Memory B cell (primary cell): ENCODE measurements around the gene RARA.
A peak's percentile ranks its signal among the peaks of the same experiment; 100 is the strongest.

Experiments
- ATAC-seq: fragments of 150-1000 bp; cut with Tn5 transposase; 2 replicates; pipeline ENCODE4 v1.10.0; 2021; ENCODE audit warnings: low read depth, mild to moderate bottlenecking, moderate library complexity
- DNase-seq, 2 donors: peaks; one replicate each; pipeline ENCODE4 v3.0.0; 2022; ENCODE audit warnings: low spot score in 2 of 2
- H3K27ac Mint-ChIP-seq: one replicate; pipeline ENCODE4 v1.8.0; 2022; ENCODE audit warnings: mild to moderate bottlenecking, moderate library complexity, mixed read lengths
- H3K27me3 Mint-ChIP-seq: one replicate; pipeline ENCODE4 v1.8.0; 2022; ENCODE audit warnings: mixed read lengths
- H3K36me3 Mint-ChIP-seq: one replicate; pipeline ENCODE4 v1.8.0; 2022; ENCODE audit warnings: mild to moderate bottlenecking, mixed read lengths
- H3K4me1 Mint-ChIP-seq: one replicate; pipeline ENCODE4 v1.8.0; 2022; ENCODE audit warnings: mixed read lengths
- H3K4me3 Mint-ChIP-seq: one replicate; pipeline ENCODE4 v1.8.0; 2022; ENCODE audit warnings: mild to moderate bottlenecking, moderate library complexity, mixed read lengths
- H3K9me3 Mint-ChIP-seq: one replicate; pipeline ENCODE4 v1.8.0; 2022; ENCODE audit warnings: mixed read lengths

The RARA gene

GRCh38 chr17:40309031-40309948 lies at the start of gene RARA:
Gene RARA, plus strand, starts transcription at chr17:40309180. Its CDS starts 22,039 bp downstream, at chr17:40331219.
- Mint-ChIP-seq H3K9me3 (no peaks in the 10 kb centered on the region), H3K27ac (peak within 1 kb of the TSS; percentile 22)

GRCh38 chr17:40259505-40259904 lies 49.5 kb upstream of the RARA start:
- H3K9me3 Mint-ChIP-seq: no peaks in the 10 kb centered on the region
- H3K4me3 Mint-ChIP-seq: no peak overlapping the region
- H3K27me3 Mint-ChIP-seq: no peaks in the 10 kb centered on the region
- H3K4me1 Mint-ChIP-seq: no peaks in the 10 kb centered on the region
- DNase-seq: no peak
- no peak overlapping the region for H3K27ac Mint-ChIP-seq
- no peak for ATAC-seq
- H3K36me3 Mint-ChIP-seq: peaks cover 22% of the 10 kb centered on the region

More at GRCh38 chr17:40309031-40309948, at the start of gene RARA:
- no peaks in the 10 kb centered on the region for H3K27me3 Mint-ChIP-seq
- peak; percentile 72 for ATAC-seq
- no peak within 1 kb of the TSS for H3K4me3 Mint-ChIP-seq
- no peaks in the 10 kb centered on the region for H3K36me3 Mint-ChIP-seq
- no peak for DNase-seq
- H3K4me1 Mint-ChIP-seq: peaks cover 39% of the 10 kb centered on the region

GRCh38 chr17:40260528-40260927 lies 48.5 kb upstream of the RARA start:
- Mint-ChIP-seq H3K4me3 (no peak overlapping the region), H3K4me1 (no peaks in the 10 kb centered on the region), H3K27ac (no peak overlapping the region), H3K36me3 (peaks cover 27% of the 10 kb centered on the region), H3K9me3 (no peaks in the 10 kb centered on the region), H3K27me3 (no peaks in the 10 kb centered on the region)
- DNase-seq: no peak
- no peak for ATAC-seq

- Mint-ChIP-seq H3K9me3 (no peaks in the 10 kb centered on the region), H3K27ac (no peak overlapping the region)
Measured at GRCh38 chr17:40264458-40265185, 44.4 kb upstream of the RARA start.

GRCh38 chr17:40265337-40265736 lies 43.6 kb upstream of the RARA start:
- Mint-ChIP-seq H3K4me1 (no peaks in the 10 kb centered on the region), H3K4me3 (no peak overlapping the region)

More at GRCh38 chr17:40264458-40265185, 44.4 kb upstream of the RARA start:
- Mint-ChIP-seq H3K4me3 (no peak overlapping the region), H3K4me1 (no peaks in the 10 kb centered on the region), H3K36me3 (peaks cover 20% of the 10 kb centered on the region), H3K27me3 (no peaks in the 10 kb centered on the region)
- DNase-seq: no peak
- ATAC-seq: no peak

GRCh38 chr17:40266882-40267281 lies 42.1 kb upstream of the RARA start:
- Mint-ChIP-seq H3K4me3 (no peak overlapping the region), H3K36me3 (peaks cover 17% of the 10 kb centered on the region), H3K27me3 (no peaks in the 10 kb centered on the region), H3K4me1 (no peaks in the 10 kb centered on the region), H3K9me3 (no peaks in the 10 kb centered on the region), H3K27ac (no peak overlapping the region)
- no peak for DNase-seq
- ATAC-seq: no peak

More at GRCh38 chr17:40265337-40265736, 43.6 kb upstream of the RARA start:
- no peak overlapping the region for H3K27ac Mint-ChIP-seq
- H3K36me3 Mint-ChIP-seq: peaks cover 20% of the 10 kb centered on the region
- no peak for ATAC-seq
- H3K27me3 Mint-ChIP-seq: no peaks in the 10 kb centered on the region
- H3K9me3 Mint-ChIP-seq: no peaks in the 10 kb centered on the region
- DNase-seq: no peak

GRCh38 chr17:40268141-40268712 lies 40.8 kb upstream of the RARA start:
- no peak overlapping the region for H3K27ac Mint-ChIP-seq
- no peak overlapping the region for H3K4me3 Mint-ChIP-seq
- H3K27me3 Mint-ChIP-seq: no peaks in the 10 kb centered on the region
- DNase-seq: no peak
- peaks cover 14% of the 10 kb centered on the region for H3K36me3 Mint-ChIP-seq
- peaks cover 4% of the 10 kb centered on the region for H3K4me1 Mint-ChIP-seq
- no peak for ATAC-seq
- H3K9me3 Mint-ChIP-seq: no peaks in the 10 kb centered on the region

GRCh38 chr17:40278414-40278813 lies 30.6 kb upstream of the RARA start:
- no peak for DNase-seq

GRCh38 chr17:40279402-40279801 lies 29.6 kb upstream of the RARA start:
- Mint-ChIP-seq H3K4me3 (no peak overlapping the region), H3K9me3 (no peaks in the 10 kb centered on the region), H3K27ac (no peak overlapping the region), H3K27me3 (no peaks in the 10 kb centered on the region), H3K36me3 (peaks cover 24% of the 10 kb centered on the region), H3K4me1 (peaks cover 4% of the 10 kb centered on the region)
- ATAC-seq: no peak
- no peak for DNase-seq

More at GRCh38 chr17:40278414-40278813, 30.6 kb upstream of the RARA start:
- no peak for ATAC-seq
- peaks cover 8% of the 10 kb centered on the region for H3K4me1 Mint-ChIP-seq
- no peaks in the 10 kb centered on the region for H3K9me3 Mint-ChIP-seq
- H3K36me3 Mint-ChIP-seq: peaks cover 29% of the 10 kb centered on the region
- H3K27ac Mint-ChIP-seq: no peak overlapping the region
- no peak overlapping the region for H3K4me3 Mint-ChIP-seq
- H3K27me3 Mint-ChIP-seq: no peaks in the 10 kb centered on the region

GRCh38 chr17:40281663-40282062 lies 27.3 kb upstream of the RARA start:
- no peak overlapping the region for H3K27ac Mint-ChIP-seq
- H3K27me3 Mint-ChIP-seq: no peaks in the 10 kb centered on the region
- no peak for ATAC-seq
- H3K36me3 Mint-ChIP-seq: peaks cover 18% of the 10 kb centered on the region
- H3K9me3 Mint-ChIP-seq: no peaks in the 10 kb centered on the region
- no peak overlapping the region for H3K4me3 Mint-ChIP-seq
- H3K4me1 Mint-ChIP-seq: no peaks in the 10 kb centered on the region
- no peak for DNase-seq

GRCh38 chr17:40283662-40284061 lies 25.3 kb upstream of the RARA start:
- Mint-ChIP-seq H3K27ac (peak overlapping the region; percentile 26), H3K4me1 (peaks cover 9% of the 10 kb centered on the region), H3K36me3 (peaks cover 7% of the 10 kb centered on the region), H3K4me3 (no peak overlapping the region), H3K27me3 (no peaks in the 10 kb centered on the region), H3K9me3 (no peaks in the 10 kb centered on the region)
- DNase-seq (no peak), ATAC-seq (no peak)

GRCh38 chr17:40284085-40284713 lies 24.8 kb upstream of the RARA start:
- peaks cover 7% of the 10 kb centered on the region for H3K36me3 Mint-ChIP-seq
- no peaks in the 10 kb centered on the region for H3K27me3 Mint-ChIP-seq
- ATAC-seq: no peak
- DNase-seq: no peak
- no peak overlapping the region for H3K4me3 Mint-ChIP-seq
- peaks cover 9% of the 10 kb centered on the region for H3K4me1 Mint-ChIP-seq
- H3K27ac Mint-ChIP-seq: peak overlapping the region; percentile 26
- no peaks in the 10 kb centered on the region for H3K9me3 Mint-ChIP-seq

GRCh38 chr17:40286473-40286872 lies 22.5 kb upstream of the RARA start:
- ATAC-seq (no peak), DNase-seq (no peak)
- H3K4me3 Mint-ChIP-seq: no peak overlapping the region
- H3K9me3 Mint-ChIP-seq: no peaks in the 10 kb centered on the region
- H3K4me1 Mint-ChIP-seq: peaks cover 12% of the 10 kb centered on the region
- H3K27me3 Mint-ChIP-seq: no peaks in the 10 kb centered on the region
- H3K36me3 Mint-ChIP-seq: peaks cover 2% of the 10 kb centered on the region
- H3K27ac Mint-ChIP-seq: peak overlapping the region; percentile 11

- H3K27ac Mint-ChIP-seq: peak overlapping the region; percentile 76
- peaks cover under 1% of the 10 kb centered on the region for H3K36me3 Mint-ChIP-seq
- H3K27me3 Mint-ChIP-seq: no peaks in the 10 kb centered on the region
- peaks cover 12% of the 10 kb centered on the region for H3K4me1 Mint-ChIP-seq
- peak overlapping the region; percentile 98 for H3K4me3 Mint-ChIP-seq
- ATAC-seq (no peak), DNase-seq (no peak)
- H3K9me3 Mint-ChIP-seq: no peaks in the 10 kb centered on the region
Measured at GRCh38 chr17:40287159-40287493, 21.9 kb upstream of the RARA start.
